ENCODE results near the gene PGPEP1. TPM values are rescaled to one million over a fixed set of nuclear protein-coding genes. Genes with fewer than 3 reads are reported as not detected.
A peak's percentile ranks its signal among the peaks of the same experiment; 100 is the strongest.

The PGPEP1 gene
- polyA plus RNA-seq, 1 of the 3 experiments (the other 2 are of a cell fraction), result 13.8 TPM

DNA sequence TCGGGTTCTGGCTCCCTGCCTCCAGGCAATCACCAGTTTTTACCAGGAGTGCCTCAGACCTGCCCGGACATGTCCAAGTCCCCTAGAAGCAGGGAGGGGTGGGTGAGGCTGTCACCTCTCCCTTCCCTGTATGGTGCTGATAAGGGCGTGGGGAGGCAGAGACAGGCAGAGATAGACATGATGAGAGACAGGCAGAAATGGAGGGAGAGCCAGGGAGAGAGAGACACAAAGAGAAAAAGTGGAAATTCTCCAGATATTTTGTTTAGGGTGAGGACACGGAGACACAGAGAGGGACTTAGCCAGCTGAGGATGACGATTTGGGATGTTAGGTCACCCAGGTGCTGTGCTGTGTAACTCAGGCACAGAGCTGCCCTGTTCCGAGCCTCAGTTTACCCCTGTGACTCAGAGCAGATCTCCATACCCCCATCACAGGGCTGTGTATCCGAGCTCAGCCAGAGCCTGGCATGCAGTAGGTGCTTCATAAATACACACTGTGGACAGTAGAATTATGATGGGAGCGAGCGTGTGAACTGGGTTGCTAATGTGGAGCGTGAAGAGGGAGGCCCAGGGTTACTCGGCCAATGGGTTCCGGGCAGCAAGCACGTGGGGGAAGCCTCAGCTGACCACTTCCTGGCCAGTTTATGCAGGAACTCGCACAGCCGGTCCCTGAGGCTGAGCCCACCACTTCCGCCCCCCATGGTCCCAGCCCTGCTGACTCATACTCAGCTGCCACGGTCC is 33.7 kb downstream of the PGPEP1 start (continued):
- TF ChIP-seq, protein P1, sequence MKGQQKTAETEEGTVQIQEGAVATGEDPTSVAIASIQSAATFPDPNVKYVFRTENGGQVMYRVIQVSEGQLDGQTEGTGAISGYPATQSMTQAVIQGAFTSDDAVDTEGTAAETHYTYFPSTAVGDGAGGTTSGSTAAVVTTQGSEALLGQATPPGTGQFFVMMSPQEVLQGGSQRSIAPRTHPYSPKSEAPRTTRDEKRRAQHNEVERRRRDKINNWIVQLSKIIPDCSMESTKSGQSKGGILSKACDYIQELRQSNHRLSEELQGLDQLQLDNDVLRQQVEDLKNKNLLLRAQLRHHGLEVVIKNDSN (IDR thresholded peaks at IDR 0.05; ENCODE audit: borderline replicate concordance, low read depth), result peak; percentile 91
- TF ChIP-seq, protein P2, sequence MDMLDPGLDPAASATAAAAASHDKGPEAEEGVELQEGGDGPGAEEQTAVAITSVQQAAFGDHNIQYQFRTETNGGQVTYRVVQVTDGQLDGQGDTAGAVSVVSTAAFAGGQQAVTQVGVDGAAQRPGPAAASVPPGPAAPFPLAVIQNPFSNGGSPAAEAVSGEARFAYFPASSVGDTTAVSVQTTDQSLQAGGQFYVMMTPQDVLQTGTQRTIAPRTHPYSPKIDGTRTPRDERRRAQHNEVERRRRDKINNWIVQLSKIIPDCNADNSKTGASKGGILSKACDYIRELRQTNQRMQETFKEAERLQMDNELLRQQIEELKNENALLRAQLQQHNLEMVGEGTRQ (IDR thresholded peaks at IDR 0.05; ENCODE audit: borderline replicate concordance, low read depth, low read length), result no peak; the same call in 1 of the 2 replicates
- TF ChIP-seq, protein P3, sequence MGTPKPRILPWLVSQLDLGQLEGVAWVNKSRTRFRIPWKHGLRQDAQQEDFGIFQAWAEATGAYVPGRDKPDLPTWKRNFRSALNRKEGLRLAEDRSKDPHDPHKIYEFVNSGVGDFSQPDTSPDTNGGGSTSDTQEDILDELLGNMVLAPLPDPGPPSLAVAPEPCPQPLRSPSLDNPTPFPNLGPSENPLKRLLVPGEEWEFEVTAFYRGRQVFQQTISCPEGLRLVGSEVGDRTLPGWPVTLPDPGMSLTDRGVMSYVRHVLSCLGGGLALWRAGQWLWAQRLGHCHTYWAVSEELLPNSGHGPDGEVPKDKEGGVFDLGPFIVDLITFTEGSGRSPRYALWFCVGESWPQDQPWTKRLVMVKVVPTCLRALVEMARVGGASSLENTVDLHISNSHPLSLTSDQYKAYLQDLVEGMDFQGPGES (IDR thresholded peaks at IDR 0.05; ENCODE audit: low read depth, low read length), result no peak
- TF ChIP-seq, protein P4, sequence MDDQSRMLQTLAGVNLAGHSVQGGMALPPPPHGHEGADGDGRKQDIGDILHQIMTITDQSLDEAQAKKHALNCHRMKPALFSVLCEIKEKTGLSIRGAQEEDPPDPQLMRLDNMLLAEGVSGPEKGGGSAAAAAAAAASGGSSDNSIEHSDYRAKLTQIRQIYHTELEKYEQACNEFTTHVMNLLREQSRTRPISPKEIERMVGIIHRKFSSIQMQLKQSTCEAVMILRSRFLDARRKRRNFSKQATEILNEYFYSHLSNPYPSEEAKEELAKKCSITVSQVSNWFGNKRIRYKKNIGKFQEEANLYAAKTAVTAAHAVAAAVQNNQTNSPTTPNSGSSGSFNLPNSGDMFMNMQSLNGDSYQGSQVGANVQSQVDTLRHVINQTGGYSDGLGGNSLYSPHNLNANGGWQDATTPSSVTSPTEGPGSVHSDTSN (IDR thresholded peaks at IDR 0.05), result peak; percentile 45; the same call in 1 of the 2 replicates
- TF ChIP-seq FOSL2 (IDR thresholded peaks at IDR 0.05; ENCODE audit: borderline replicate concordance, low read depth) (peak; percentile 82; the same call in 1 of the 2 replicates), NFIC (IDR thresholded peaks at IDR 0.05; ENCODE audit: borderline replicate concordance) (peak; percentile 58; the same call in 1 of the 2 replicates), TEAD4 (IDR thresholded peaks at IDR 0.05; ENCODE audit: borderline replicate concordance, insufficient read depth) (no peak), RXRA (IDR thresholded peaks at IDR 0.05; ENCODE audit: borderline replicate concordance, low read depth) (peak; percentile 80; the same call in 1 of the 2 replicates), GABPA (IDR thresholded peaks at IDR 0.05; ENCODE audit: low read depth) (peak; percentile 83), RCOR1 (IDR thresholded peaks at IDR 0.05; ENCODE audit: low read length) (no peak), MEF2A (IDR thresholded peaks at IDR 0.05; ENCODE audit: borderline replicate concordance, low read depth) (no peak), POLR2AphosphoS5 (IDR thresholded peaks at IDR 0.05; ENCODE audit: low read depth, low read length) (peak; percentile 34; the same call in 1 of the 2 replicates), GATA2 (CRISPR knock-in tag; IDR thresholded peaks at IDR 0.05) (peak; percentile 55)

DNA sequence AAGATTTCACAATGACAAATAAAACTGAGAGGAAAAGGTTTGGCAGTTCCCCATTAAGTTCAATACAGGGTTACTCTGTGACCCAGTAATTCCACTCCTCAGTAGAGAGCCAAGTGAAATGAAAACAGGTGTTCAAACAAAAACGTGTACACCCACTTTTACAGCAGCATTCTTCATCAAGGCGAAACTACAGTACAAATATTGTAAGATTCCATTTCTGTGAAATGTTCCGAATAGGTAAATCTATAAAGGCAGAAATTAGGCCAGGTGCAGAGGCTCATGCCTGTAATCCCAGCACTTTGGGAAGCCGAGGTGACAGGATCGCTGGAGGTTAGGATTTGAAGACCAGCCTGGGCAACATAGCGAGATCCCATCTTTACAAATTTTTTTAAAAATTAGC is 36.6 kb downstream of the PGPEP1 start:
- Histone ChIP-seq H3K9me2 (no peaks in the 10 kb centered on the region), H3K9me3 (no peaks in the 10 kb centered on the region), H3K36me3 (replicated peaks in 1 of 2; ENCODE audit: control insufficient read depth in 1 of 2, insufficient read depth in 2 of 2, low read length in 1 of 2) (no peaks in the 10 kb centered on the region), H3K27me3 (ENCODE audit: insufficient read depth) (no peaks in the 10 kb centered on the region), H2AFZ (ENCODE audit: low read depth) (no peak overlapping the region), H3K4me3 (ENCODE audit: low read depth in 2 of 2, low read length in 1 of 2) (no peak overlapping the region), H3K79me2 (ENCODE audit: insufficient read depth) (no peaks in the 10 kb centered on the region), H3F3A (replicated peaks; ENCODE audit: insufficient read depth) (peaks cover 40% of the 10 kb centered on the region), H3K9ac (no peak overlapping the region), H3K4me2 (no peak overlapping the region), H3K27ac (ENCODE audit: low read depth in 2 of 2, low read length in 1 of 2) (no peak overlapping the region; a peak in 2 of 4 replicates), H4K20me1 (ENCODE audit: insufficient read depth) (no peaks in the 10 kb centered on the region), H3K4me1 (ENCODE audit: control insufficient read depth in 1 of 2, insufficient read depth in 2 of 2, low read depth in 1 of 2, low read length in 1 of 2) (peaks cover 11 to 22% of the 10 kb centered on the region in 2 experiments; a peak in 3 of 4 replicates)
- TF ChIP-seq SIN3A (IDR thresholded peaks at IDR 0.05; ENCODE audit: borderline replicate concordance, low read depth, low read length) (no peak), SMC3 (IDR thresholded peaks at IDR 0.05; ENCODE audit: low read depth, low read length) (no peak), EZH2phosphoT487 (IDR thresholded peaks at IDR 0.05; ENCODE audit: borderline replicate concordance, low read depth) (no peak), EP300 (IDR thresholded peaks at IDR 0.05; ENCODE audit: borderline replicate concordance in 1 of 2, low read depth in 1 of 2, low read length in 1 of 2) (no peak)
- TF ChIP-seq, protein P5, sequence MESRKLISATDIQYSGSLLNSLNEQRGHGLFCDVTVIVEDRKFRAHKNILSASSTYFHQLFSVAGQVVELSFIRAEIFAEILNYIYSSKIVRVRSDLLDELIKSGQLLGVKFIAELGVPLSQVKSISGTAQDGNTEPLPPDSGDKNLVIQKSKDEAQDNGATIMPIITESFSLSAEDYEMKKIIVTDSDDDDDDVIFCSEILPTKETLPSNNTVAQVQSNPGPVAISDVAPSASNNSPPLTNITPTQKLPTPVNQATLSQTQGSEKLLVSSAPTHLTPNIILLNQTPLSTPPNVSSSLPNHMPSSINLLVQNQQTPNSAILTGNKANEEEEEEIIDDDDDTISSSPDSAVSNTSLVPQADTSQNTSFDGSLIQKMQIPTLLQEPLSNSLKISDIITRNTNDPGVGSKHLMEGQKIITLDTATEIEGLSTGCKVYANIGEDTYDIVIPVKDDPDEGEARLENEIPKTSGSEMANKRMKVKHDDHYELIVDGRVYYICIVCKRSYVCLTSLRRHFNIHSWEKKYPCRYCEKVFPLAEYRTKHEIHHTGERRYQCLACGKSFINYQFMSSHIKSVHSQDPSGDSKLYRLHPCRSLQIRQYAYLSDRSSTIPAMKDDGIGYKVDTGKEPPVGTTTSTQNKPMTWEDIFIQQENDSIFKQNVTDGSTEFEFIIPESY (IDR thresholded peaks at IDR 0.05; ENCODE audit: borderline replicate concordance, low read depth), result no peak
- WGBS (ENCODE audit: low lambda C conversion rate), result 76% methylated on average over 6 of the region's 6 CpGs
- ChIA-PET CTCF (interaction anchor here (0.6 to 1.6 kb wide), 2 partner anchors 12 to 107 kb away, joined by 3 to 7 read pairs; no protein-coding TSS in a partner anchor), POLR2A (no interaction called here)
- DNase-seq, result no peak

Measured in SK-N-SH (cell line).